ENCODE measurements around the gene ZC3H11A.

GRCh38 chr1:203828002-203828401, 32.6 kb downstream of the ZC3H11A start:
- no peak for TF ChIP-seq CTCF (IDR thresholded peaks at IDR 0.05)
- no peak for TF ChIP-seq POLR2A (IDR thresholded peaks at IDR 0.05)

All from vagina (tissue), 2 donors.